DND-41 (cell line): ENCODE data around the gene MYRIP.
"Not testable (repeated sequence)": the region's sequence is repeated elsewhere in the genome, so short reads cannot be mapped to it uniquely, and the experiment has no call there.

Experiments
- ATAC-seq: fragments of 200-7000 bp; cut with Tn5 transposase; 3 replicates; pipeline ENCODE4 v1.9.1; 2021; ENCODE audit warnings: low read depth; ENCODE audit not compliant: insufficient read depth
- DNase-seq: peaks from one replicate; pipeline ENCODE4 v3.0.0-alpha.2; 2020
- H2AFZ ChIP-seq: 2 replicates; pipeline ENCODE4 v1.6.0; 2012; ENCODE audit warnings: low read depth, low read length
- H3K27ac ChIP-seq: 2 replicates; pipeline ENCODE4 v1.5.1; 2012; ENCODE audit warnings: low read length, inconsistent platforms
- H3K27me3 ChIP-seq: fragments of 200-600 bp; sonication (generic); 2 replicates; pipeline ENCODE4 v1.6.0; 2012; ENCODE audit warnings: low read length, mild to moderate bottlenecking, inconsistent platforms; ENCODE audit not compliant: insufficient read depth, poor library complexity
- H3K36me3 ChIP-seq: 2 replicates; pipeline ENCODE4 v1.5.1; 2012; ENCODE audit warnings: low read length, inconsistent platforms; ENCODE audit not compliant: insufficient read depth
- H3K4me1 ChIP-seq: 2 replicates; pipeline ENCODE4 v1.5.1; 2012; ENCODE audit warnings: mild to moderate bottlenecking, low read length; ENCODE audit not compliant: insufficient read depth
- H3K4me2 ChIP-seq: 2 replicates; pipeline ENCODE4 v1.6.0; 2012; ENCODE audit warnings: mild to moderate bottlenecking, moderate library complexity, low read length, inconsistent platforms; ENCODE audit not compliant: insufficient read depth
- H3K4me3 ChIP-seq, 2 experiments: fragments of 200-600 bp in 1 of 2; shearing (Covaris generic) in 1 of 2; 2 replicates each; pipeline ENCODE4 v1.5.1; 2012 to 2016; ENCODE audit warnings: inconsistent platforms in 2 of 2, low read length in 2 of 2, mild to moderate bottlenecking in 2 of 2, low read depth in 1 of 2, moderate library complexity in 1 of 2
- H3K79me2 ChIP-seq: 2 replicates; pipeline ENCODE4 v1.6.0; 2012; ENCODE audit warnings: low read length, inconsistent platforms; ENCODE audit not compliant: insufficient read depth
- H3K9ac ChIP-seq: 2 replicates; pipeline ENCODE4 v1.6.0; 2012; ENCODE audit warnings: low read depth, mild to moderate bottlenecking, inconsistent platforms, low read length, moderate library complexity
- H3K9me3 ChIP-seq: 2 replicates; pipeline ENCODE4 v1.5.1; 2012; ENCODE audit warnings: low read length, moderate library complexity, mild to moderate bottlenecking, inconsistent platforms; ENCODE audit not compliant: insufficient read depth, severe bottlenecking
- H4K20me1 ChIP-seq: 2 replicates; pipeline ENCODE4 v1.6.0; 2012; ENCODE audit warnings: low read length; ENCODE audit not compliant: insufficient read depth
- CTCF ChIP-seq: IDR thresholded peaks from 2 replicates; pipeline ENCODE4 v1.5.1; 2012; ENCODE audit warnings: borderline replicate concordance, low read length, moderate library complexity, mild to moderate bottlenecking; ENCODE audit not compliant: poor library complexity, severe bottlenecking; ENCODE audit errors: extremely low read depth
- EZH2 ChIP-seq: IDR thresholded peaks from 3 replicates; pipeline ENCODE4 v1.6.1; 2012; ENCODE audit warnings: borderline replicate concordance, low read depth, mild to moderate bottlenecking, moderate library complexity, low read length, inconsistent platforms; ENCODE audit not compliant: severe bottlenecking

Gene MYRIP

GRCh38 chr3:39763390-39763789, 46.0 kb upstream of the MYRIP start:
- H3K36me3 ChIP-seq, result no peaks in the 10 kb centered on the region
- no peak overlapping the region for H2AFZ ChIP-seq
- H3K9me3 ChIP-seq, result no peaks in the 10 kb centered on the region
- no peaks in the 10 kb centered on the region for H3K79me2 ChIP-seq
- no peak overlapping the region for H3K27ac ChIP-seq
- TF ChIP-seq EZH2 (no peak), CTCF (no peak)
- no peak overlapping the region for H3K4me2 ChIP-seq
- no peaks in the 10 kb centered on the region for H3K4me1 ChIP-seq
- DNase-seq, result no peak
- no peak overlapping the region for H3K9ac ChIP-seq
- no peak for ATAC-seq
- peaks cover 3% of the 10 kb centered on the region for H3K27me3 ChIP-seq
- no peak overlapping the region for H3K4me3 ChIP-seq
- no peaks in the 10 kb centered on the region for H4K20me1 ChIP-seq

GRCh38 chr3:39765575-39765974, 43.8 kb upstream of the MYRIP start:
- Histone ChIP-seq H3K79me2 (no peaks in the 10 kb centered on the region), H3K9me3 (no peaks in the 10 kb centered on the region), H3K27me3 (peaks cover 3% of the 10 kb centered on the region), H3K36me3 (no peaks in the 10 kb centered on the region), H4K20me1 (no peaks in the 10 kb centered on the region), H3K27ac (no peak overlapping the region), H3K4me3 (no peak overlapping the region), H2AFZ (no peak overlapping the region), H3K4me1 (no peaks in the 10 kb centered on the region), H3K4me2 (no peak overlapping the region), H3K9ac (no peak overlapping the region)
- TF ChIP-seq EZH2, result no peak
- TF ChIP-seq CTCF, result no peak
- ATAC-seq (no peak), DNase-seq (no peak)

GRCh38 chr3:39766433-39766832, 43.0 kb upstream of the MYRIP start:
- no peak overlapping the region for H3K27ac ChIP-seq
- H3K9me3 ChIP-seq, result no peaks in the 10 kb centered on the region
- no peaks in the 10 kb centered on the region for H4K20me1 ChIP-seq
- H3K36me3 ChIP-seq, result no peaks in the 10 kb centered on the region
- H3K9ac ChIP-seq, result no peak overlapping the region
- TF ChIP-seq EZH2 (no peak), CTCF (no peak)
- H3K4me3 ChIP-seq, result no peak overlapping the region
- no peak overlapping the region for H3K4me2 ChIP-seq
- no peak for ATAC-seq
- H3K79me2 ChIP-seq, result no peaks in the 10 kb centered on the region
- DNase-seq, result no peak
- H2AFZ ChIP-seq, result no peak overlapping the region
- H3K27me3 ChIP-seq, result peaks cover under 1% of the 10 kb centered on the region
- H3K4me1 ChIP-seq, result no peaks in the 10 kb centered on the region

- H3K4me1 ChIP-seq, H3K9ac ChIP-seq, H3K27ac ChIP-seq, H4K20me1 ChIP-seq, H3K4me3 ChIP-seq, H3K79me2 ChIP-seq, DNase-seq, H3K27me3 ChIP-seq, H3K36me3 ChIP-seq, ATAC-seq, H2AFZ ChIP-seq, H3K9me3 ChIP-seq, H3K4me2 ChIP-seq: not testable (repeated sequence)
Observed at GRCh38 chr3:39766909-39767308, 42.5 kb upstream of the MYRIP start.

GRCh38 chr3:39778168-39778567, 31.2 kb upstream of the MYRIP start:
- not testable (repeated sequence) for H3K4me1 ChIP-seq, H3K4me3 ChIP-seq, H3K27ac ChIP-seq, H3K4me2 ChIP-seq, H3K79me2 ChIP-seq, H4K20me1 ChIP-seq, H3K27me3 ChIP-seq, H2AFZ ChIP-seq, H3K36me3 ChIP-seq, H3K9me3 ChIP-seq, DNase-seq, ATAC-seq, H3K9ac ChIP-seq
